K562 (cell line): ENCODE results near the gene TRMU. TPM values are rescaled to one million over a fixed set of nuclear protein-coding genes. Genes with fewer than 3 reads are reported as not detected.

Source experiments
- ATAC-seq: fragments of 200-7000 bp; cut with Tn5 transposase; 3 replicates; pipeline ENCODE4 v1.9.1; 2020; ENCODE audit warnings: moderate library complexity
- BruUV-seq: library from RNA; stranded (reverse); fragments of 400-500 nt; replicated peaks from 2 replicates; lab custom pipeline; 2021; lab: Mats Ljungman, UMichigan
- CTCF ChIA-PET: fragments of 300-600 bp; formaldehyde crosslinking; extraction: SDS; loops from one replicate; lab custom pipeline; 2021; ENCODE audit warnings: low intra/inter-chr PET ratio; lab: Yijun Ruan, JAX
- POLR2A ChIA-PET: fragments of 300-600, 350-650 bp; sonication (Branson Sonifier 250); formaldehyde crosslinking; extraction: SDS; loops from one replicate; lab custom pipeline; 2021; ENCODE audit warnings: antibody characterized with exemption, inconsistent platforms; lab: Yijun Ruan, JAX
- DNase-seq, 4 experiments: peaks; one replicate each; pipeline versions ENCODE4 v3.0.0 to v3.0.0-alpha.2; 2011 to 2018; ENCODE audit warnings: low spot score in 3 of 4, mixed read lengths in 3 of 4; ENCODE audit errors: extremely low read depth in 1 of 4
- FAIRE-seq: peaks from 2 replicates; lab custom pipeline; 2011; peaks lifted over from hg19 to GRCh38; lab: Jason Lieb, UNC
- H2AFZ ChIP-seq: 2 replicates; pipeline ENCODE4 v1.6.0; 2011; ENCODE audit warnings: low read depth, low read length, control low read depth, inconsistent platforms
- H3K27ac ChIP-seq: fragments of 200-600 bp; 3 replicates; pipeline ENCODE4 v1.8.0; 2011; ENCODE audit warnings: low read depth, mild to moderate bottlenecking, control low read depth, inconsistent platforms, low read length, moderate library complexity, mixed read lengths; ENCODE audit errors: extremely low read depth
- H3K27me3 ChIP-seq, 2 experiments: fragments of 300-600 bp in 1 of 2; 2 replicates in 1 of 2; 3 replicates in 1 of 2; pipeline versions ENCODE4 v1.6.0 to v1.8.0; 2011; ENCODE audit warnings: inconsistent platforms in 2 of 2, low read length in 2 of 2, mild to moderate bottlenecking in 1 of 2, mixed read lengths in 1 of 2, moderate library complexity in 1 of 2; ENCODE audit not compliant: control insufficient read depth in 2 of 2, insufficient read depth in 2 of 2
- H3K36me3 ChIP-seq: fragments of 300-600 bp; 3 replicates; pipeline ENCODE4 v1.8.0; 2011; ENCODE audit warnings: mild to moderate bottlenecking, low read length, inconsistent platforms; ENCODE audit not compliant: control insufficient read depth, insufficient read depth
- H3K4me1 ChIP-seq, 2 experiments: fragments of 200-600 bp in 1 of 2; replicated peaks in 1 of 2; 2 replicates in 1 of 2; 3 replicates in 1 of 2; pipeline versions ENCODE4 v1.5.1 to v1.8.0; 2011; ENCODE audit warnings: inconsistent platforms in 2 of 2, low read length in 2 of 2, mild to moderate bottlenecking in 1 of 2, mixed read lengths in 1 of 2, moderate library complexity in 1 of 2; ENCODE audit not compliant: control insufficient read depth in 2 of 2, insufficient read depth in 2 of 2
- H3K4me2 ChIP-seq: 2 replicates; pipeline ENCODE4 v1.6.1; 2011; ENCODE audit warnings: low read length, control low read depth, inconsistent platforms, mixed read lengths; ENCODE audit not compliant: insufficient read depth
- H3K4me3 ChIP-seq: fragments of 200-600 bp; sonication (generic), shearing (Covaris generic); 2 replicates; pipeline ENCODE4 v1.5.1; 2016; ENCODE audit warnings: control low read depth, inconsistent platforms
- H3K79me2 ChIP-seq: fragments of 200-600 bp; 3 replicates; pipeline ENCODE4 v1.8.0; 2011; ENCODE audit warnings: low read length, inconsistent platforms; ENCODE audit not compliant: control insufficient read depth, insufficient read depth
- H3K9ac ChIP-seq, 2 experiments: 2 replicates each; pipeline versions ENCODE4 v1.6.0 to v1.6.1; 2011; ENCODE audit warnings: low read depth in 2 of 2, low read length in 2 of 2, control low read depth in 1 of 2, inconsistent platforms in 1 of 2, mild to moderate bottlenecking in 1 of 2, mixed read lengths in 1 of 2; ENCODE audit not compliant: insufficient read depth in 1 of 2
- H3K9me1 ChIP-seq: one replicate; pipeline ENCODE4 v1.6.0; 2011; ENCODE audit warnings: inconsistent platforms, mild to moderate bottlenecking, low read length, moderate library complexity; ENCODE audit not compliant: control insufficient read depth, insufficient read depth
- H3K9me3 ChIP-seq: replicated peaks from 2 replicates; pipeline ENCODE4 v1.5.1; 2011; ENCODE audit warnings: low read depth, low read length, inconsistent platforms; ENCODE audit not compliant: control insufficient read depth, insufficient read depth
- H4K20me1 ChIP-seq: replicated peaks from 2 replicates; pipeline ENCODE4 v1.6.1; 2011; ENCODE audit warnings: low read length, inconsistent platforms, mixed read lengths; ENCODE audit not compliant: control insufficient read depth, insufficient read depth
- COPS2 ChIP-seq: fragments of 450-650 bp; conservative IDR thresholded peaks from 2 replicates; pipeline ENCODE4 v1.6.1; 2016; ENCODE audit warnings: mild to moderate bottlenecking, moderate library complexity
- MTA2 ChIP-seq: fragments of 450-650 bp; IDR thresholded peaks from 2 replicates; pipeline ENCODE4 v1.6.1; 2016; ENCODE audit warnings: low read depth
- RBFOX2 ChIP-seq: fragments of 200-400 bp; formaldehyde crosslinking; IDR thresholded peaks from 2 replicates; pipeline ENCODE4 v1.6.1; 2017; ENCODE audit warnings: low read depth, mild to moderate bottlenecking, low read length, moderate library complexity
- SMAD1 ChIP-seq: fragments of 150-350 bp; IDR thresholded peaks from 2 replicates; pipeline ENCODE4 v1.6.1; 2014; ENCODE audit warnings: low read length, low read depth; ENCODE audit not compliant: partially characterized antibody
- SNIP1 ChIP-seq: fragments of 450-650 bp; IDR thresholded peaks from 2 replicates; pipeline ENCODE4 v1.7.1; 2017; ENCODE audit warnings: low read depth, mild to moderate bottlenecking
- SRSF9 ChIP-seq: fragments of 200-400 bp; formaldehyde crosslinking; IDR thresholded peaks from 2 replicates; pipeline ENCODE4 v1.6.1; 2017; ENCODE audit warnings: low read depth, low read length, borderline replicate concordance
- ZC3H4 ChIP-seq: sonication (generic); formaldehyde crosslinking; IDR thresholded peaks from 2 replicates; pipeline ENCODE4 v1.9.0; 2021; ENCODE audit warnings: missing genetic modification reagents, borderline replicate concordance
- WGBS: fragments of 100-300 bp; shearing (Covaris generic); methylation state at CpG from one replicate; pipeline ENCODE4 v1.1.6; 2016; ENCODE audit warnings: low coverage, mixed read lengths; ENCODE audit not compliant: insufficient coverage; ENCODE audit errors: missing lambda C conversion rate; 5-methylcytosine and 5-hydroxymethylcytosine counted together
- in situ Hi-C: fragments of 300-500 bp; cut with MboI; formaldehyde crosslinking; loops from 4 replicates; pipeline ENCODE4 v1.15.0; 2018; ENCODE audit warnings: inconsistent platforms, mixed read lengths
- intact Hi-C: fragments of 100-400 bp; cut with micrococcal nuclease; formaldehyde crosslinking; loops from 2 replicates; pipeline ENCODE4 v1.14.2; 2022
- polyA plus RNA-seq, 8 experiments: library from polyadenylated mRNA; depleted of rRNA in 4 of 8; stranded (reverse) in 5 of 8; unstranded in 3 of 8; fragments of >200 nt; fragmentation: Nextera tagmentation in 2 of 8; fragmentation: Illumina TruSeq in 1 of 8; extraction: Ambion mirVana in 2 of 8; extraction: Trizol in 1 of 8; gene quantifications; 2 replicates each; pipeline versions ENCODE4 v1.2.1 to v1.2.3, GENCODE V29; 2011 to 2014; ENCODE audit warnings: inconsistent platforms in 1 of 8, missing spikeins in 1 of 8
- total RNA-seq, 7 experiments: library from RNA; depleted of rRNA in 6 of 7; stranded (reverse); fragments of >200 nt in 6 of 7; fragmentation: Illumina TruSeq in 2 of 7; extraction: Trizol in 2 of 7; gene quantifications; 2 replicates each; pipeline versions ENCODE4 v1.2.1 to v1.2.3, GENCODE V29; 2011 to 2021; ENCODE audit warnings: low replicate concordance in 1 of 7

The TRMU gene
- total and polyA plus RNA-seq, 9 of the 15 experiments (the other 6 are each of a cell fraction or from before 2014, with no cell fraction given), result 2.3 to 49.9 (median 35.3) TPM

GRCh38 chr22:46303347-46303965 is 32.1 kb upstream of the TRMU start:
- no peak overlapping the region for H3K9ac ChIP-seq
- H4K20me1 ChIP-seq, result no peaks in the 10 kb centered on the region
- peaks cover 32% of the 10 kb centered on the region; the same call in 2 of the 3 replicates for H3K36me3 ChIP-seq
- ChIA-PET POLR2A (interaction anchor here (0.7 kb wide), 1 partner anchor 47 kb away, joined by 3 read pairs; no protein-coding TSS in a partner anchor), CTCF (no interaction called here)
- H3K4me1 ChIP-seq, result peaks cover 6 to 7% of the 10 kb centered on the region in 2 experiments; a peak in 3 of 5 replicates
- no TSS peak for BruUV-seq
- H2AFZ ChIP-seq, result no peak overlapping the region
- no peaks in the 10 kb centered on the region for H3K27me3 ChIP-seq
- H3K9me3 ChIP-seq, result no peaks in the 10 kb centered on the region
- TF ChIP-seq MTA2, result no peak
- no peak for TF ChIP-seq RBFOX2
- TF ChIP-seq COPS2, result no peak
- TF ChIP-seq SNIP1, result no peak
- TF ChIP-seq SRSF9, result no peak
- TF ChIP-seq ZC3H4 (CRISPR knock-in tag), result no peak
- no peak for TF ChIP-seq SMAD1
- no peak for ATAC-seq
- in situ Hi-C loops (loop anchor here (25.0 kb wide), 1 partner anchor 291 kb away; no protein-coding TSS in a partner anchor), intact Hi-C loops (no loop called here)
- H3K79me2 ChIP-seq, result peaks cover 32% of the 10 kb centered on the region
- H3K4me3 ChIP-seq, result no peak overlapping the region
- DNase-seq, result no peak
- no peak overlapping the region for H3K27ac ChIP-seq
- no peaks in the 10 kb centered on the region for H3K9me1 ChIP-seq
- WGBS, result 58% methylated on average over 6 of the region's 7 CpGs
- no peak for FAIRE-seq
- H3K4me2 ChIP-seq, result no peak overlapping the region
